Measurements from ENCODE around the gene NBAS.

- TF ChIP-seq, protein P1, sequence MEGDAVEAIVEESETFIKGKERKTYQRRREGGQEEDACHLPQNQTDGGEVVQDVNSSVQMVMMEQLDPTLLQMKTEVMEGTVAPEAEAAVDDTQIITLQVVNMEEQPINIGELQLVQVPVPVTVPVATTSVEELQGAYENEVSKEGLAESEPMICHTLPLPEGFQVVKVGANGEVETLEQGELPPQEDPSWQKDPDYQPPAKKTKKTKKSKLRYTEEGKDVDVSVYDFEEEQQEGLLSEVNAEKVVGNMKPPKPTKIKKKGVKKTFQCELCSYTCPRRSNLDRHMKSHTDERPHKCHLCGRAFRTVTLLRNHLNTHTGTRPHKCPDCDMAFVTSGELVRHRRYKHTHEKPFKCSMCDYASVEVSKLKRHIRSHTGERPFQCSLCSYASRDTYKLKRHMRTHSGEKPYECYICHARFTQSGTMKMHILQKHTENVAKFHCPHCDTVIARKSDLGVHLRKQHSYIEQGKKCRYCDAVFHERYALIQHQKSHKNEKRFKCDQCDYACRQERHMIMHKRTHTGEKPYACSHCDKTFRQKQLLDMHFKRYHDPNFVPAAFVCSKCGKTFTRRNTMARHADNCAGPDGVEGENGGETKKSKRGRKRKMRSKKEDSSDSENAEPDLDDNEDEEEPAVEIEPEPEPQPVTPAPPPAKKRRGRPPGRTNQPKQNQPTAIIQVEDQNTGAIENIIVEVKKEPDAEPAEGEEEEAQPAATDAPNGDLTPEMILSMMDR (conservative IDR thresholded peaks at IDR 0.05 in 1 of 2, IDR thresholded peaks at IDR 0.05 in 1 of 2; ENCODE audit: low read depth in 1 of 2, low read length in 2 of 2): no peak
- TF ChIP-seq EZH2 (IDR thresholded peaks at IDR 0.05; ENCODE audit: low read length, missing control alignments): no peak
These were observed 88.3 kb downstream of the NBAS start for GRCh38 chr2:15472876-15473275.
